Esophagus squamous epithelium (tissue), 5 donors: ENCODE results near the gene FTCD. TPM values are rescaled to one million over a fixed set of nuclear protein-coding genes. Genes with fewer than 3 reads are reported as not detected.

Experiments used
- DNase-seq: peaks from one replicate; lab custom pipeline; 2025; lab: John Stamatoyannopoulos, UW
- H3K27ac ChIP-seq, 4 donors: fragments of 200-600 bp; sonication (generic); one replicate each; pipeline ENCODE4 v1.5.1; 2016 to 2019; ENCODE audit warnings: mild to moderate bottlenecking in 1 of 4
- H3K27me3 ChIP-seq, 4 donors: fragments of 200-600 bp; sonication (generic); 1 replicate in 3 of 4; 2 replicates in 1 of 4; pipeline versions ENCODE4 v1.5.1 to v1.6.0; 2017 to 2021; ENCODE audit warnings: antibody characterized with exemption in 1 of 4
- H3K36me3 ChIP-seq, 3 donors: fragments of 200-600 bp; sonication (generic); one replicate each; pipeline ENCODE4 v1.5.1; 2016 to 2019
- H3K4me1 ChIP-seq, 3 donors: fragments of 200-600 bp; sonication (generic); one replicate each; pipeline ENCODE4 v1.5.1; 2017 to 2019
- H3K4me3 ChIP-seq, 4 donors: fragments of 200-600 bp; sonication (generic); 1 replicate in 3 of 4; 2 replicates in 1 of 4; pipeline ENCODE4 v1.5.1; 2016 to 2019; ENCODE audit warnings: mild to moderate bottlenecking in 2 of 4, moderate library complexity in 1 of 4
- H3K9me3 ChIP-seq, 3 donors: fragments of 200-600 bp; sonication (generic); one replicate each; pipeline ENCODE4 v1.5.1; 2016 to 2019
- POLR2A ChIP-seq, 4 donors: fragments of 450-650 bp; IDR thresholded peaks; one replicate each; pipeline ENCODE4 v1.6.1; 2017; ENCODE audit warnings: antibody characterized with exemption in 4 of 4, mild to moderate bottlenecking in 4 of 4, moderate library complexity in 3 of 4
- WGBS, 2 donors: methylation state at CpG; one replicate each; pipeline ENCODE4 v1.1.5; 2018; 5-methylcytosine and 5-hydroxymethylcytosine counted together
- intact Hi-C: fragments of 100-400 bp; cut with DNase I; formaldehyde crosslinking; loops from one replicate; pipeline ENCODE4 v1.15.0; 2022
- total RNA-seq, 4 donors: library from RNA; depleted of rRNA; stranded (reverse); fragments of >200 nt; gene quantifications; one replicate each; pipeline ENCODE4 v1.1.0, GENCODE V29; 2016
- TF ChIP-seq, protein P1 (sequence below), 6 experiments: fragments of 450-650 bp in 4 of 6; fragments of 200-600 bp in 2 of 6; sonication (generic) in 2 of 6; IDR thresholded peaks; one replicate each; pipeline ENCODE4 v1.5.1; 2016 to 2019; ENCODE audit warnings: antibody characterized with exemption in 6 of 6, mild to moderate bottlenecking in 4 of 6, moderate library complexity in 4 of 6
- donor health status: DM: yes; HTN: yes; CAD: no.

FTCD gene
- total RNA-seq, 4 donors from 2014 or later, result not detected

GRCh38 chr21:46182548-46183336 is 27.4 kb upstream of the FTCD start:
- TF ChIP-seq POLR2A (IDR thresholded peaks at IDR 0.05), result no peak
- TF ChIP-seq, protein P1, sequence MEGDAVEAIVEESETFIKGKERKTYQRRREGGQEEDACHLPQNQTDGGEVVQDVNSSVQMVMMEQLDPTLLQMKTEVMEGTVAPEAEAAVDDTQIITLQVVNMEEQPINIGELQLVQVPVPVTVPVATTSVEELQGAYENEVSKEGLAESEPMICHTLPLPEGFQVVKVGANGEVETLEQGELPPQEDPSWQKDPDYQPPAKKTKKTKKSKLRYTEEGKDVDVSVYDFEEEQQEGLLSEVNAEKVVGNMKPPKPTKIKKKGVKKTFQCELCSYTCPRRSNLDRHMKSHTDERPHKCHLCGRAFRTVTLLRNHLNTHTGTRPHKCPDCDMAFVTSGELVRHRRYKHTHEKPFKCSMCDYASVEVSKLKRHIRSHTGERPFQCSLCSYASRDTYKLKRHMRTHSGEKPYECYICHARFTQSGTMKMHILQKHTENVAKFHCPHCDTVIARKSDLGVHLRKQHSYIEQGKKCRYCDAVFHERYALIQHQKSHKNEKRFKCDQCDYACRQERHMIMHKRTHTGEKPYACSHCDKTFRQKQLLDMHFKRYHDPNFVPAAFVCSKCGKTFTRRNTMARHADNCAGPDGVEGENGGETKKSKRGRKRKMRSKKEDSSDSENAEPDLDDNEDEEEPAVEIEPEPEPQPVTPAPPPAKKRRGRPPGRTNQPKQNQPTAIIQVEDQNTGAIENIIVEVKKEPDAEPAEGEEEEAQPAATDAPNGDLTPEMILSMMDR (IDR thresholded peaks at IDR 0.05), result no peak
- no peaks in the 10 kb centered on the region for H3K36me3 ChIP-seq
- H3K27me3 ChIP-seq, result no peaks in the 10 kb centered on the region
- no peaks in the 10 kb centered on the region for H3K9me3 ChIP-seq
- DNase-seq, result no peak
- intact Hi-C loops, result no loop called here
- no peak overlapping the region for H3K4me3 ChIP-seq
- peaks cover 0 to 5% (median 0%) of the 10 kb centered on the region in 3 donors for H3K4me1 ChIP-seq
- H3K27ac ChIP-seq, result no peak overlapping the region
- whole genome bisulfite sequencing, 2 donors, result 89 to 95% methylated on average over 4 to 7 of the region's 44 CpGs

DNA sequence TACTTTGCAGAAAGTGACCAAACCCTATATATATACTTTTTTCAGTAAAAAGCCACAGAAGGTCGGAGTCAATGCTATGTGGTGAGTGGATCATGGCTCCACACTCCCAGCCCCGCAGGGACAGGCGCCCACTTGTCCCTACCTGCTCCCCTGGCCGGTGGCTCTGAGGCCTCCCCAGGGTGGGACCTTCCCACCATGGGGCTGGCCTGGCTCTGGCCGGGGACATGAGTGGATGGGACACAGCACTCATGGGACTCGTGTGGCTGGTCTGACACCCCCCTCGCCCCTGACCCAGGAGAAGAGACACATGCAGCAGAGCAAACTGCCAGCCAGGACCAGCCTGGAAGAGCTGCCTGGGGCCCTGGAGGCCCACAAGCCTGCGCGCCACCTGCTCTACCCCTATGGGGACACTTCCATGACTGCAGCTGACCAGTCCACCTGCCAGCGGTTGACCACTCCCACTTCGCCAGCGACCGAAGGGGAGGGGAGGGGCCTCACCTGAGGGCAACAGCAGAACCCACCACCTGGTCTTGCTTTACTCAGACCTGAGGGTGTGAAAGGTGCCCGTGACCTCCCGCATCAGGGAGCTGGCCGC is 26.7 kb upstream of the FTCD start:
- H3K4me3 ChIP-seq, result no peak overlapping the region
- intact Hi-C loops, result no loop called here
- WGBS, 2 donors, result 56 to 58% methylated on average over 1 to 8 of the region's 16 CpGs
- no peaks in the 10 kb centered on the region for H3K9me3 ChIP-seq
- H3K27ac ChIP-seq, result no peak overlapping the region
- DNase-seq, result no peak
- no peaks in the 10 kb centered on the region for H3K27me3 ChIP-seq
- H3K4me1 ChIP-seq, result peaks cover 0 to 5% (median 0%) of the 10 kb centered on the region in 3 donors
- TF ChIP-seq, protein P1 (IDR thresholded peaks at IDR 0.05), result no peak
- TF ChIP-seq POLR2A (IDR thresholded peaks at IDR 0.05), result no peak
- no peaks in the 10 kb centered on the region for H3K36me3 ChIP-seq

DNA sequence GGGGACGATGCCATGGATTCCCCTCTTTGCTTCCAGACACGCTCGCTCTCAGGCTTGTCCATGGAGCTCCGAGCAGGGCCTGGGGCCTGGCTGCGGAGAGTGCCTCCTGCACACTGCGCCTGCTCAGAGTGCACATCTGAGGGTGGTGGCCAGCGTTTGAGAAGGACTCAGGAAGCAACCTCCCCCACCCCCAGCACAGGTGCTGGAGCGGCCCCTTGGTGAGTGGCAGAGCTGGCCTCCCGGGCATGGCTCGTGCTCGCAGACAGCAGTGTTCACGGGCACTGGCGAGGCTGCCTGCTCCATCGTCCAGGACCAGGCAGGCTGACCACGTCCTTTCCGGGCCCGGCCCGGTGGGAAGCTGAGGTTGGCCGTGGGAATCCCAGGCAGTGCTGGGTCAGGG is 26.1 kb upstream of the FTCD start:
- 92 to 93% methylated on average over 6 to 10 of the region's 19 CpGs for WGBS, 2 donors
- intact Hi-C loops, result no loop called here
- no peak for TF ChIP-seq POLR2A (IDR thresholded peaks at IDR 0.05)
- TF ChIP-seq, protein P1 (IDR thresholded peaks at IDR 0.05), result no peak

DNA sequence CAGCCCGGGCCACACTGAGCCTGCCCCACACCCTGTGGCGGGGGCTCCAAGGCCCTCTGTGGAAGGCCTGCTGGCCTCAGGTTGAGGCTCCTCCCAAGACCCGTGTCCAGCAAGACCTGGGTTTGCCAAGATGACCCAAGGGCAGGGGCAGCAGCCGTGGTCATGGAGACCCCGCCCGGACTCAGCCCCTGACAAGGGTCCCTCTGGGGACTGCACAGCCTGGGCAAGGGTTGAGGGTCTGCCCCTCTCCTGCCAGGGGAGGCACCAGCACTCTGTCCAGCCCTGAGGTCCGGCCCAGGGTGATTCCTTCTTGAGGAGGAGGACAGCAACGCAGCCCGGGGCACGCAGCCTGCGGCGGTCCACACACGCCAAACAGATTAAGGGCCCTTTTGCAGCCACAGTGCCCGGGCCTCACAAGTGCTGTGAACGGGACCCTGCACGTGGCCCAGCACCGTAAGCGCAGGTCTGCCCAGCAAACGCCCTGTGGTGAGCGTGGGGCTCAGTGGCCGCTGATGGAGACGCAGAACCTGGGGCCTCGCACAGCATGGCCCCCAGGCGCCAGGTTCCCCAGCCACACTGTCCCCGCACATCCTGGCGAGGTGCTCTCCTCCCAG is 25.5 kb upstream of the FTCD start:
- H3K27ac ChIP-seq, result no peak overlapping the region
- no peak for TF ChIP-seq POLR2A (IDR thresholded peaks at IDR 0.05)
- TF ChIP-seq, protein P1 (IDR thresholded peaks at IDR 0.05), result no peak
- peaks cover 0 to 5% (median 0%) of the 10 kb centered on the region in 3 donors for H3K4me1 ChIP-seq
- no peaks in the 10 kb centered on the region for H3K36me3 ChIP-seq
- peaks cover 0 to 3% (median 0%) of the 10 kb centered on the region in 3 donors for H3K9me3 ChIP-seq
- no peaks in the 10 kb centered on the region for H3K27me3 ChIP-seq
- WGBS, 2 donors, result 84 to 92% methylated on average over 5 of the region's 26 CpGs
- intact Hi-C loops, result no loop called here
- DNase-seq, result no peak
- no peak overlapping the region for H3K4me3 ChIP-seq

More for the DNA sequence above, 26.1 kb upstream of the FTCD start:
- Histone ChIP-seq H3K27me3 (no peaks in the 10 kb centered on the region), H3K9me3 (peaks cover 0 to 3% (median 0%) of the 10 kb centered on the region in 3 donors), H3K4me3 (no peak overlapping the region), H3K27ac (no peak overlapping the region), H3K4me1 (peaks cover 0 to 5% (median 0%) of the 10 kb centered on the region in 3 donors), H3K36me3 (no peaks in the 10 kb centered on the region)
- no peak for DNase-seq
